Right ventricle myocardium superior (tissue), 1 donor: ENCODE measurements around the gene SCNN1B. TPM values are rescaled to one million over a fixed set of nuclear protein-coding genes. Genes with fewer than 3 reads are reported as not detected.
"Not testable (repeated sequence)": the region's sequence is repeated elsewhere in the genome, so short reads cannot be mapped to it uniquely, and the experiment has no call there.

Experiments
- ATAC-seq: fragments of 200-7000 bp; cut with Tn5 transposase; one replicate; pipeline ENCODE4 v1.9.1; 2020; ENCODE audit warnings: mild to moderate bottlenecking; ENCODE audit not compliant: poor library complexity
- DNase-seq: peaks from one replicate; pipeline ENCODE4 v3.0.0-alpha.2; 2020
- intact Hi-C: fragments of 100-400 bp; cut with DNase I; formaldehyde crosslinking; loops from one replicate; pipeline ENCODE4 v1.11.2; 2022
- long read RNA-seq: library from polyadenylated mRNA; unstranded; transcript quantifications from one replicate; pipeline ENCODE4 v2.0.0, GENCODE V29; 2021
- total RNA-seq: library from RNA; stranded (reverse); fragmentation: NEBNext Ultra II Directional; extraction: Animal tissue kit (Norgen Biotek cat#: 25700); gene quantifications from one replicate; pipeline ENCODE4 v1.2.1, GENCODE V29; 2021
- donor health status: DM: no; HTN: yes; CAD: no; lungs with severe emphysema.

Gene SCNN1B, protein sequence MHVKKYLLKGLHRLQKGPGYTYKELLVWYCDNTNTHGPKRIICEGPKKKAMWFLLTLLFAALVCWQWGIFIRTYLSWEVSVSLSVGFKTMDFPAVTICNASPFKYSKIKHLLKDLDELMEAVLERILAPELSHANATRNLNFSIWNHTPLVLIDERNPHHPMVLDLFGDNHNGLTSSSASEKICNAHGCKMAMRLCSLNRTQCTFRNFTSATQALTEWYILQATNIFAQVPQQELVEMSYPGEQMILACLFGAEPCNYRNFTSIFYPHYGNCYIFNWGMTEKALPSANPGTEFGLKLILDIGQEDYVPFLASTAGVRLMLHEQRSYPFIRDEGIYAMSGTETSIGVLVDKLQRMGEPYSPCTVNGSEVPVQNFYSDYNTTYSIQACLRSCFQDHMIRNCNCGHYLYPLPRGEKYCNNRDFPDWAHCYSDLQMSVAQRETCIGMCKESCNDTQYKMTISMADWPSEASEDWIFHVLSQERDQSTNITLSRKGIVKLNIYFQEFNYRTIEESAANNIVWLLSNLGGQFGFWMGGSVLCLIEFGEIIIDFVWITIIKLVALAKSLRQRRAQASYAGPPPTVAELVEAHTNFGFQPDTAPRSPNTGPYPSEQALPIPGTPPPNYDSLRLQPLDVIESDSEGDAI
- not detected for total RNA-seq
- long read RNA-seq, partial matches to known transcripts: 0 of 1 reads
- long read RNA-seq, other reads (novel, unspliced or antisense): 0 of 1 reads

DNA sequence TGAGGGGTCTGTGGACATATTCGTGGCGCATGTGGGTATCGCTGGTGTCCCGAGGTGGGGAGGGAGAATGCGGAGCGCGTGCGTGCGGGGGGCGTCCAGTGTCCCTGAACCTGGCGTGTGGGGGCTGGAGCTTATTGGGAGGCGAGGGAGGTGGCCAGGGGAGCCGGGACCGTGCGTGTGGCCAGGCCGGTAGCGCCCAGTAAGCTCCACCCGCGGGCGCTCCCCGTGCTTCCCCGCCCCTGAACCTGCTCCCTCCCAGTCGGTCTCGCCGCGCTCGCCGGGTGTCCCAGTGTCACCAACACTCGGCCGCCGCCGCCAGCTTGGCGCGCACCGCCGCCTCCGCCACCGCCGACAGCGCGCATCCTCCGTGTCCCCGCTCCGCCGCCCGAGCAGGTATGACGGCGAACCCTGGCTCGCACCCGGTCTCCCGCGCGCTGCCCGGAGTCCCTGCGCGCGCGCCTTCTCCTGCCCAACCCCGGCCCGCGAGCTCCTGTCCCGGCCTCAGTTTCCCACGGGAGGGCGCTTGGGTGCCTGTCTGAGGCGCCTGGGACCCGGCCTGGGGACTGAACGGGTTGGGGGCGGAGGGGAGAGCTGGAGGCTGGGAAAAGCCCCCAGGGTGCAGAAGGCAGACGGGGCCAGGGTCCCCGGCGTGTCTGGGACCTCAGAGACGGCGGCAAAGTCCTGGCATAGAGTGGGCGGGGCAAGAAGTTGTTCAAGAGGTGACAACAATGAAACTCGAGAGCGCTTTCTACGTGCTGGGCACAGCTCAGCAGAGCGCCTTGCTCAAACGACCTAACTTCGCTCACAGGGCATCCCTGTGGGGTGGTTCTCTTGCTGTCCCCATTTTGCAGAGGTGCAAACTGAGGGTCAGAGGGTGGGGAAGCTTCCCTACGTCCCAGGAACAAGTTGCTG lies at the start of gene SCNN1B:
TSS of gene SCNN1B (plus strand) at position 258 of the 912 bp plus-strand sequence. CDS start 46,298 bp downstream, outside the sequence.
- no peak for DNase-seq
- intact Hi-C loops: no loop called here

DNA sequence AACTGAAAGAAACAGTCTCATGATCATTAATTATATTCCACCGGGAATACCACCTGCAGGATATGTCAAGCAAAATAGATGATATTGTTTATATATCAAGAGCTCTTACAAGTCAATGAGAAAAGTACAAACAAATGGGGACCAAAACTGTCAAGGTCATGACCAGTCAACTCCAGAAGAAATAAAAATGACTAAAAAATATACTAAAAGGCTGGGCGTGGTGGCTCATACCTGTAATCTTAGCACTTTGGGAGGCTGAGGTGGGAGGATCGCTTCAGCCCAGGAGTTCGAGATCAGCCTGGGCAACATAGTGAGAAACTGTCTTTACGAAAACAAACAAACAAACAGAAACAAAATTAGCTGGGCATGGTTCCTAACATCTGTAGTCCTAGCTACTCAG lies 49.8 kb upstream of the SCNN1B start:
- intact Hi-C loops: no loop called here
- ATAC-seq (no peak), DNase-seq (no peak)

More for the DNA sequence above, at the start of gene SCNN1B:
- ATAC-seq: peak; percentile 48

DNA sequence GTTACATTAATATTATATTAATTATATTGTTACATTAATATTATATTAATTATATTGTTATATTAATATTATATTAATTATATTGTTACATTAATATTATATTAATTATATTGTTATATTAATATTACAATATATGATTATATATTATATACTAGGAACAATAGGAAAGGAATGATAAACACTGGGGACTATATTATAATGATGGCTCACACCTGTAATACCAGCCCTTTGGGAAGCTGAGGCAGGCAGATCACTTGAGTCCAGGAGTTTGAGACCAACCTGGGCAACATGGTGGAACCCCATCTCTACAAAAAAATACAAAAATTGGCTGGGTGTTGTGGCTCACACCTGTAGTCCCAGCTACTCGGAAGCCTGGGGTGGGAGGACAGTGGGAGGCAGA lies 48.5 kb upstream of the SCNN1B start:
- DNase-seq, intact Hi-C loops, ATAC-seq: not testable (repeated sequence)

DNA sequence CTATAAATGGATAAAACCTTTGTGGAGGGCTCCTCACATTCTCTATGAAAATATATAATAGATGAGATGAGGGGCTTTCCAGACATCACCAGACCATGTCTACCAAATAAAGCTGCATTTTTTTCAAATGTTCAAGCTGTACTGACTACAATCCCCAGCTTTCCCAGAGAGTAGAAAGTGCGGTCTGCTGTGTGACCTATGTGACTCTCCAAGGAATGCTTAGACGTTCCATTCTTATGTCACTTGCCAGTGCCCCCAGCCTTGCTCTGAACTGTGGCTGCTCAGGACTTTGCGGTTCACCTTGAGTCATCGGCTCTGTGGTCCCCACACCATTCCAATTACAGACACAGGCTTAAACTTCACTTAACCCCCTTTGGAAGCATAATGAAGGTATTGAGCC lies 47.8 kb upstream of the SCNN1B start:
- intact Hi-C loops: no loop called here
- ATAC-seq (no peak), DNase-seq (no peak)

DNA sequence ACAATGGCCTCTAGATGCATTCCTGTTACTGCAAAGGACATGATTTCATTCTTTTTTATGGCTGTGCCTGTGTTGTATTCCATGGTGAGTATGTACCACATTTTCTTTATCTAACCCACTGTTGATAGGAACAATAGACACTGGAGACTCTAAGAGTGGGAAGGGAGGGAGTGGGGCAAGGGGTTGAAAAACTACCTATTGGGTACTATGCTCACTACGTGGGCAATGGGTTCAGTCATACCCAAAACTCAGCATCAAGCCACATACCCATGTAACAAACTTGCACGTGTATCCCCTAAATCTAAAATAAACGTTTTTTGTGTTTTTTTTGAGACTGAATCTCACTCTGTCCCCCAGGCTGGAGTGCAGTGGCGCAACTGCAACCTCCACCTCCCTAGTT lies 47.1 kb upstream of the SCNN1B start:
- intact Hi-C loops: no loop called here
- no peak for ATAC-seq
- no peak for DNase-seq

DNA sequence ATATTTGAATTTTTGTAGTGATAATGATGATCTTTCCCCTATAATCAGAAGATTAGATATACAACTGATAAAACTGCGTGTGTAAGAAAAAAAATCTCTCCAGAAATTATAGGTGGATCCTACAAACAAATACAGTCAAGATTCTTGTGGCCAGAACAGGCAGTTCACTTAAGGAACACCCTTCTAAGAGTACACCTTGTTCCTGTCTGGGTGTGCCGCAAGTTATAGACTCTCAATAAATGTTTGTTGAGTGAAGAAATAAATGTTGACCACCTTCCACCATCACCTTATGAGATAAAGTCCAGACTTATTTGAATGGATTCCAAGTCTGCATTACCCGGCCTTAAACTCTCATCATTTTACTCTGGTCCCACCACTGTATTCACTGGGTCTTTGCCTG lies 45.7 kb upstream of the SCNN1B start:
- no peak for ATAC-seq
- DNase-seq: no peak
- intact Hi-C loops: no loop called here

DNA sequence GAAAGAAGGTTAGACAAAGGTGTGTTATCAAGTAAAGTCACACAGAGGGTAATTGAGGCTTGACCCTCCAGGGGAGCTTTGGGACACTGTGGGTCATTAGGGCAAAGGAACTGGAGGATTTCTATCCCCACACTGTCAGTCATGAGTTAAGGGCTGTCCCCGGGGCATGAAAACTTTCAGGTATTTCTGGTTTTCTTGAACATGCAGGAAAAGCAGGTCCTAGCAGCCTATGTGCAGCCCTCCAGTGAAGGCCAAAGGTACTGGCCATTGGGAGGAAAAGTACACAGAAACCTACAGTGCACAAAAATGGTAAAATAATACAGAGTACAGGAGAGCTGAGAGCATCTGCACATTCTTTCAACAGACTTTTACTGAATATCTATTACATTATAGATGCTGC lies 44.4 kb upstream of the SCNN1B start:
- DNase-seq (no peak), ATAC-seq (no peak)
- intact Hi-C loops: no loop called here

DNA sequence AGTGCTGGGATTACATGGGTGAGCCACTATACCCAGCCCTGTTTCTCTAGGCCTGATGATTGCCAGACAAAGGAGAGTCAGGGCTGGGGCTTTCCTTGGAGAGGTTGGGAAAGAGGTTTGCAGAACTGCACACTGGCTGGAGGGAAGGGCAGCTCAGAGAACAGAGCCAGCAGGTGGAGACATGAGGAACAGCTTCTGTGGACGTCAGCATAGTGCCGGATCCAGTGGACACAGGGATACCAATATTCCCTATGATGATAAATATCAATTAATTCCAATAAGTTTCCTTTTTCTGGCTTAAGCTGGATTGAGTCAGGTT lies 43.2 kb upstream of the SCNN1B start:
- ATAC-seq: no peak
- no peak for DNase-seq
- intact Hi-C loops: no loop called here

DNA sequence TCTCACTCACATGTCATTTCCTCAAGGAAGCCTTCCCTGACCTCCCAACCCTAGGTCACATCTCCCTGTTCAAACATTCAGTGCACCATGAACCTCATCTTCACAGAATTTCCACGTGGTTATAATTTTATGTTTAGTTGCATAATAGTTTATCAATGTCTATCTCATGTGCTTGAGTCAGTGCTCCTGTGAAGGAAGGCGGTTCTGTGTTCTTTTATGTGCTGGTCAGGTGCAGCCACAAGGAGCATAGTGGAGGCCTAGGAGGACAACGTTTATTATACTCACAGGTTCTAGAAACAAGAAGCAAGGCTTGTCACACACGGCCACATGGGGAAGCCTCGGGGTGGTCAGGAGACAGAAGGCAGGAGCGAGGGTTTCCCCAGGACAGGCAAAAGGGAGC lies 34.5 kb upstream of the SCNN1B start:
- ATAC-seq: no peak
- intact Hi-C loops: no loop called here
- DNase-seq: no peak

DNA sequence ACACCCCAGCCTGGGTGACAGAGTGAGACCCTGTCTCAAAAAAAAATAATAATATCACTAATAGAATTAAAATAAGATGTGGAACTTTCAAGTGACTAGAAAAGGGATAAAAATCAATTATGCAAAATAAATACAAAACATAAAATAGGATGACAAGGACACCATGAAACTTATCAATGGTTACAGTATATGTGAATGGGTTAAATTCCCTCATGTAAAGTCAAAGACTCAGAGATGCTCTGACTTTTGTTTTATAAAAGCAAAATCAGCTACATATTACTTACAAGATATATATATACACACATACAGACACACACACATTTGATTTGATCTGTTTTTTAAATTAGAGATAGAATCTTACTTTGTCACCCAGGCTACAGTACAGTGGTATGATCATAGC lies 33.5 kb upstream of the SCNN1B start:
- DNase-seq (no peak), ATAC-seq (no peak)
- intact Hi-C loops: no loop called here

DNA sequence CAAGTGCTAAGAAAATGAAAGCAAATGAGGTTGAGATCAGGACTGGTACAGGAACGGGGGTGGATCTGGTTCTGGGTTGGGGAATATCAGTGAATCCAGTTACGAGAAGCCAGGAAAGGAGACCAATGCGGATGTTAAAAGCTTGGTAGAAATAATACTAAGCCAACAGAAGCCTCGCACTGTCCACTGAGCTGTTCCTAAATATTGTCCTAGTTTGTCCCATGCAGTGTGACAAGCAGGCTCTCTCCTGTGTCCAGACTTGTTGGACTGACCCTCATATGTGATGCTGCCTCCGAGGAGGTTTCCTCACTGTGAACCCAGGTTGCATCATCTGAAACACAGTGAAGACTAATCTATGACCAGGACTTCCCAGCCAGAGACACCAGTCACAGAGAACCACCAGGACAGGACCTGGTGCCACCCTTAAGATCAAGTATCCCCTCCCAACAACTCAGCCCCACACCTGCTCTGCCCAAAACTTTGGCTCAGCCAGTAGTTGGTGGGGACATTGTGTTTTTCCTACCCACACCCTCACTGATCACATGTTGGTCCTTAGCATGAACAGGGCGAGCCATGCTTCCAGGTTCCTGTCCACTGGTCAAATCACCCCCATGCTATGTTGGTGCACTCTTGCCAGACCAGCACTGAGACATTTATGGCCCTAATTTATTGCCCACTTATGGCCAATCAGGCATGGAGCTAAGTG lies 32.7 kb upstream of the SCNN1B start:
- intact Hi-C loops: no loop called here
- ATAC-seq (no peak), DNase-seq (no peak)

DNA sequence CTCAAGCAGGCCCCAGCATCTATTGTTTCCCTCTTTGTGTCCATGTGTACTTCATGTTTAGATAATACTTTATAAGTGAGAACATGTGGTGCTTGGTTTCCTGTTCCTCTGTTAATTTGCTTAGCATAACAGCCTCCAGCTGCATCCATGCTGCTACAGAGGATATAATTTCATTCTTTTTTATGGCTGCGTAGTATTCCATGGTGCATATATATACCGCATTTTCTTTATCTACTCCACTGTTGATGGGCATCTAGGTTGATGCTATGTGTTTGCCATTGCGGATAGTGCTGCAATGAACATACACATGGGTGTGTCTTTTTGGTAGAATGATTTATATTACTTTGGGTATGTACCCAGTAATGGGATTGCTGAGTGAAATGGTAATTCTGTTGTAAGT lies 31.4 kb upstream of the SCNN1B start:
- DNase-seq: no peak
- no peak for ATAC-seq
- intact Hi-C loops: no loop called here

DNA sequence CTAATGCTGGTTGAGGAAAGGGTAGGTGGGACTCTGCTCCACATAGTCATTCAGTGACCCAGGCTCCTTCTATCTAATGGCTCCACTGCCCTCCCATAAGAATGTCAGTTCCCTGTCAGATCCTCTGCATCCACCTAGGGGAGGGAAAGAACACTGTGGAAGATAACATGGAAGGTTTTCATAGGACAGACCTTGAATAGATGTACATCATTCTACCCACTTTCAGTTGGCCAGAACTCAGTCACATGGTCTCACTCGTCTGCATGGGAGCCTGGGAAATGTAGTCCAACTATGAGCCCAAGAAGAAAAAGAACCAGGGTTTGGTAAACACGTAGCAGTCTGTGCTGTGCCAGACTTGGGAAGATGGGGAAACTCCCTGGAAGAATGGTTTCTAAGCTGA lies 27.1 kb upstream of the SCNN1B start:
- ATAC-seq: no peak
- intact Hi-C loops: no loop called here
- DNase-seq: no peak

DNA sequence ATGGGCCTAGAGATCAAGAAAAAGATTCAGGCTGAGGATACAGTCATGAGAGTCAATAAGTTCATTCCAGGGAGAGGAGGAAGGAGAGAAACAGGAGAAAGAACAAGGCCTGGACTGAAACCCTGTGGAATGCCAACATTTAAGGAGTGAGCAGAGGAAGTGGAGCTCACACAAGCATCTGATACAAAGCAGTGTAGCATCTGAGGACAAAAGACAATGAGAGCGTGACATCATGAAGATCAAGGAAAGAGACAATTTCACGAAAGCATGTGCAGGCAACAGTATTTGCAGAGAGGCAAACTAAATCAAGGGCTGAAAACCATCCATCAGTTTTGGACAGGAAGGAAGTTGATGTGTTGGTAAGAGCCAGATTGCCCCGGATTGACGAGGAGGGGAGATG lies 25.3 kb upstream of the SCNN1B start:
- DNase-seq (no peak), ATAC-seq (no peak)
- intact Hi-C loops: no loop called here

DNA sequence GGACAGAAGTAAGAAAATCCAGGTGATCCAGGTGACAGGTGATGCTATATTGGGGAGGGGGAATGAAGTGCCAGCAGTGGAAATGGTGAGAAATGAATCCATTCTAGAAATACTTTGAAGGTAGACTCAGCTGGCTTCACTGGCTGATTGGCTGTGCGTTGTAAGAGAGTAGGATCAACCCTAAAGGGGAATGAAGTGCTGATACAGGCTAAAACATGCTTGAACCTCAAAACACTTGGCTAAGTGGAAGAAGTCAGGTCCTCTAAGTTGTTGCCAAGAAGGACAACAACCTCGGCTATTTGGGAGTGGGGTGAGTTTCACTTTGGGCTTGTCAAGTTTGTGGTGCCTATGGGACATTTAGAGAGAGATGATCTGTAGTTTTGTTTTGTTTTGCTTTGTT lies 24.1 kb upstream of the SCNN1B start:
- ATAC-seq (no peak), DNase-seq (no peak)
- intact Hi-C loops: no loop called here

DNA sequence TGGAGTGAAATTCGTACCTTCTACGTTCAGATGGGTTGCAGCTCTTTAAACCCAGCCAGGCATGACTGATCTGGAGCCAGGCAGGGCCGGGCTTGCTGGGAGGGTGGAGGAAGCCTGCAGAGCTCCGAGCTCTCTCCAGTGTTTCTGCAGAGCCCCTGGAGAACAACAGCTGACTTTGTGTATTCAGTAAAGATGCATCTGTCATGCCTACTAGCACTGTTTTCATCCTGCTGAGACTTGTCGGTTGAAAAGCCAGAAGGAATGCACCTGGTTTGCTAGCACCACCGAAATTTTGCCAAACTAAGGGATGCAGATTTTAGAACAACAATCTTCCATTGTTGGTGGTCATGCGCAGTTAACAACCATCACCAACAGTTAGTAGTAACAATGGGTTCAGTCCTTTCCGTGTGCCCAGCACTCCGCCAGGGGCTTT lies 22.4 kb upstream of the SCNN1B start:
- intact Hi-C loops: no loop called here
- no peak for ATAC-seq

DNA sequence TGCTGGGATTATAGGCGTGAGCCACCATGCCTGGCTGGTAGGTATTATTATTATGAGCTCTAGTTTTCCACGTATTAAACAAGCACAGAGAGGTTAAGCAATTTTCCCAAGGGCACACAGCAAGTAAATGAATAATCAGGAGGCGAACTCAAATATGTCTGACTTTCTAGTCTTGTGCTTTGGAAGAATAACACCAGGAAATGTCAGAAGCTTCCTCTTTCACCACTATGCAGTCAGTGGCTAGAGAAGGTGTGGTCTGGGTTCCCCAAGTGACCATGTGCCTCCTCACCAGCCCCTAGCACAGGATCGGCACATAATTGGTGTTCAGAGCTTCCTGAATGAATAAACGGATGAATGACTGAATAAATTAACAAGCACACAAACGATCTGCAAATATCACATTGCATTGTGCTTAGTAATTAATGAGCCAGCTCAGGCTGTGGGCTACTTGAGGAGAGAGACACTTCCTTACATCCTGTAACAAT lies 21.6 kb upstream of the SCNN1B start:
- intact Hi-C loops: no loop called here
- DNase-seq (no peak), ATAC-seq (no peak)

More for the DNA sequence above, 22.4 kb upstream of the SCNN1B start:
- no peak for DNase-seq

DNA sequence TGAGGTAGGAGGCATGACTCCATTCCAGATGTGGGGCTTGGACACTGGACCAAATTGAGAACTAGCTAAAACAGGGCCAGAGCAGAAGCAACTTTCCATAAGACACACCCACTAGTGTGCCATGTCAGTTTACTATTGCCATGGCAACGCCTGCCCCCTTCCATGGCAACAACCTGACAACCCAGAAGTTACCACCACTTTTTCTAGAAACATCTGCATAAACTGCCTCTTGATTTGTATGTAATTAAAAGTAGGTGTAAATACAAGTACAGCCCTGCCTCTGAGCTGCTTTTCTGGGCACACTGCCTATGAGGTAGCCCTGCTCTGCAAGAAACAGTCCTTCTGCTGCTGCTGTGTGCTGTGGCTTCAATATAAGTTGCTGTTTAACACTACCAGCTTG lies 19.5 kb upstream of the SCNN1B start:
- DNase-seq: no peak
- ATAC-seq: no peak
- intact Hi-C loops: no loop called here

DNA sequence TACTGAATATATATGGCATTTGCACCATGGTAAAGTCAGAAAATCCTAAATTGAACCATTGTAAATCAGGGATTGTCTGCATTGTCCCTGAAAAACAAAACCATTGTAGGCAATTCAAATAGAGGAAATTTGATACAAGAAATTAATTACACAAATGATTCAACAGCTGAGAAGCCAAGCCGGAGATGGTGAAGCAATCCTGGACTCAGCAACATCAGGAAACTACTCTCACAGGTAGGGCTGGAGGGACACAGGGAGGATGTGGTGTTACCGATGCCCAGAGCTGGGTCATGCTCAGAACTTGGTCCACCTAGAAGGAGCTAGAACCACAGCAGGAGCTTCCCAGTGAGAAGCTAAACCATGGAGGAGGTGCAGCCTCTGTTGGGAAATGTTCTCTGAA lies 18.5 kb upstream of the SCNN1B start:
- no peak for DNase-seq
- intact Hi-C loops: no loop called here
- no peak for ATAC-seq
